WTC11 (cell line): ENCODE data around the gene RNF224. TPM values are rescaled to one million over a fixed set of nuclear protein-coding genes. Genes with fewer than 3 reads are reported as not detected.

Experiments
- ATAC-seq: fragments of 200-7000 bp; cut with Tn5 transposase; 2 replicates; pipeline ENCODE4 v1.10.0; 2021; ENCODE audit warnings: mild to moderate bottlenecking, moderate library complexity
- CTCF ChIA-PET: fragments of 300-600 bp; sonication (Branson Sonifier 250); formaldehyde crosslinking; loops from one replicate; lab custom pipeline; 2021; ENCODE audit warnings: antibody characterized with exemption; lab: Charles Lee
- POLR2A ChIA-PET: fragments of 350-600 bp; sonication (Branson Sonifier 250); formaldehyde crosslinking; loops from one replicate; lab custom pipeline; 2021; ENCODE audit warnings: antibody characterized with exemption; lab: Charles Lee
- DNase-seq: peaks from one replicate; pipeline ENCODE4 v3.0.0; 2021; ENCODE audit warnings: low spot score
- H3K27ac Mint-ChIP-seq: 2 replicates; pipeline ENCODE4 v1.8.0; 2021; ENCODE audit warnings: mixed read lengths
- H3K27me3 Mint-ChIP-seq: 2 replicates; pipeline ENCODE4 v1.8.0; 2021; ENCODE audit warnings: low read depth, mild to moderate bottlenecking, moderate library complexity, mixed read lengths
- H3K36me3 Mint-ChIP-seq: 2 replicates; pipeline ENCODE4 v1.8.0; 2021; ENCODE audit warnings: mixed read lengths
- H3K4me1 Mint-ChIP-seq: 2 replicates; pipeline ENCODE4 v1.8.0; 2022; ENCODE audit warnings: mixed read lengths
- H3K4me3 Mint-ChIP-seq: 2 replicates; pipeline ENCODE4 v1.8.0; 2021; ENCODE audit warnings: mild to moderate bottlenecking, moderate library complexity, mixed read lengths
- H3K9me3 Mint-ChIP-seq: 2 replicates; pipeline ENCODE4 v1.8.0; 2021; ENCODE audit warnings: mixed read lengths
- ATF1 ChIP-seq: sonication (generic); formaldehyde crosslinking; IDR thresholded peaks from 2 replicates; pipeline ENCODE4 v1.8.1; 2023; ENCODE audit warnings: mild to moderate bottlenecking, moderate library complexity, missing genetic modification reagents
- CBFB ChIP-seq: sonication (generic); formaldehyde crosslinking; IDR thresholded peaks from 2 replicates; pipeline ENCODE4 v1.8.1; 2022; ENCODE audit warnings: mild to moderate bottlenecking, low read depth, missing genetic modification reagents
- CREB1 ChIP-seq: sonication (generic); formaldehyde crosslinking; IDR thresholded peaks from 2 replicates; pipeline ENCODE4 v1.8.0; 2023; ENCODE audit warnings: mild to moderate bottlenecking, missing genetic modification reagents
- ETV6 ChIP-seq: sonication (generic); formaldehyde crosslinking; IDR thresholded peaks from 2 replicates; pipeline ENCODE4 v1.8.1; 2022; ENCODE audit warnings: mild to moderate bottlenecking, missing genetic modification reagents
- FOXJ3 ChIP-seq: sonication (generic); formaldehyde crosslinking; IDR thresholded peaks from 2 replicates; pipeline ENCODE4 v1.9.0; 2021; ENCODE audit warnings: missing genetic modification reagents, mild to moderate bottlenecking, borderline replicate concordance
- FOXP1 ChIP-seq: sonication (generic); formaldehyde crosslinking; IDR thresholded peaks from 2 replicates; pipeline ENCODE4 v1.8.0; 2022; ENCODE audit warnings: missing genetic modification reagents, mild to moderate bottlenecking, moderate library complexity, borderline replicate concordance
- MXD4 ChIP-seq: fragments of 250-450 bp; sonication (Bioruptor Pico); IDR thresholded peaks from 2 replicates; pipeline ENCODE4 v1.8.0; 2021; ENCODE audit warnings: mild to moderate bottlenecking, moderate library complexity, borderline replicate concordance
- NR1H2 ChIP-seq: sonication (generic); formaldehyde crosslinking; IDR thresholded peaks from 2 replicates; pipeline ENCODE4 v1.9.0; 2021; ENCODE audit warnings: mild to moderate bottlenecking, moderate library complexity, missing genetic modification reagents
- RELA ChIP-seq: sonication (generic); formaldehyde crosslinking; IDR thresholded peaks from 2 replicates; pipeline ENCODE4 v1.8.1; 2022; ENCODE audit warnings: missing genetic modification reagents, mild to moderate bottlenecking, borderline replicate concordance
- SP1 ChIP-seq: sonication (generic); formaldehyde crosslinking; conservative IDR thresholded peaks from 2 replicates; pipeline ENCODE4 v1.8.1; 2022; ENCODE audit warnings: missing genetic modification reagents
- ZNF121 ChIP-seq: sonication (generic); formaldehyde crosslinking; IDR thresholded peaks from 2 replicates; pipeline ENCODE4 v1.8.0; 2023; ENCODE audit warnings: missing genetic modification reagents
- ZNF232 ChIP-seq: sonication (generic); formaldehyde crosslinking; IDR thresholded peaks from 2 replicates; pipeline ENCODE4 v1.8.0; 2022; ENCODE audit warnings: mild to moderate bottlenecking, missing genetic modification reagents
- total RNA-seq: library from RNA; stranded (reverse); gene quantifications from 3 replicates; pipeline ENCODE4 v1.2.3, GENCODE V29; 2021
- TF ChIP-seq, protein P1 (sequence below): fragments of 250-450 bp; sonication (Bioruptor Pico); conservative IDR thresholded peaks from 2 replicates; pipeline ENCODE4 v1.9.0; 2021; ENCODE audit warnings: mild to moderate bottlenecking
- TF ChIP-seq, protein P2 (sequence below): fragments of 250-450 bp; sonication (Bioruptor Pico); IDR thresholded peaks from 2 replicates; pipeline ENCODE4 v1.9.0; 2021; ENCODE audit warnings: moderate library complexity, mild to moderate bottlenecking, inconsistent platforms, borderline replicate concordance
- TF ChIP-seq, protein P3 (sequence below): sonication (generic); formaldehyde crosslinking; conservative IDR thresholded peaks from 2 replicates; pipeline ENCODE4 v1.8.1; 2023; ENCODE audit warnings: mild to moderate bottlenecking, low read depth, missing genetic modification reagents, moderate library complexity
- TF ChIP-seq, protein P4 (sequence below): sonication (generic); formaldehyde crosslinking; IDR thresholded peaks from 2 replicates; pipeline ENCODE4 v1.8.1; 2023; ENCODE audit warnings: mild to moderate bottlenecking, missing genetic modification reagents, borderline replicate concordance
- TF ChIP-seq, protein P5 (sequence below): fragments of 250-450 bp; sonication (Bioruptor Pico); IDR thresholded peaks from 2 replicates; pipeline ENCODE4 v2.1.2; 2022; ENCODE audit warnings: mild to moderate bottlenecking, moderate library complexity
- TF ChIP-seq, protein P6 (sequence below): sonication (generic); formaldehyde crosslinking; IDR thresholded peaks from 2 replicates; pipeline ENCODE4 v1.8.0; 2022; ENCODE audit warnings: missing genetic modification reagents

Gene RNF224
- total RNA-seq, 1 experiment from 2014 or later: 0.59 TPM

DNA sequence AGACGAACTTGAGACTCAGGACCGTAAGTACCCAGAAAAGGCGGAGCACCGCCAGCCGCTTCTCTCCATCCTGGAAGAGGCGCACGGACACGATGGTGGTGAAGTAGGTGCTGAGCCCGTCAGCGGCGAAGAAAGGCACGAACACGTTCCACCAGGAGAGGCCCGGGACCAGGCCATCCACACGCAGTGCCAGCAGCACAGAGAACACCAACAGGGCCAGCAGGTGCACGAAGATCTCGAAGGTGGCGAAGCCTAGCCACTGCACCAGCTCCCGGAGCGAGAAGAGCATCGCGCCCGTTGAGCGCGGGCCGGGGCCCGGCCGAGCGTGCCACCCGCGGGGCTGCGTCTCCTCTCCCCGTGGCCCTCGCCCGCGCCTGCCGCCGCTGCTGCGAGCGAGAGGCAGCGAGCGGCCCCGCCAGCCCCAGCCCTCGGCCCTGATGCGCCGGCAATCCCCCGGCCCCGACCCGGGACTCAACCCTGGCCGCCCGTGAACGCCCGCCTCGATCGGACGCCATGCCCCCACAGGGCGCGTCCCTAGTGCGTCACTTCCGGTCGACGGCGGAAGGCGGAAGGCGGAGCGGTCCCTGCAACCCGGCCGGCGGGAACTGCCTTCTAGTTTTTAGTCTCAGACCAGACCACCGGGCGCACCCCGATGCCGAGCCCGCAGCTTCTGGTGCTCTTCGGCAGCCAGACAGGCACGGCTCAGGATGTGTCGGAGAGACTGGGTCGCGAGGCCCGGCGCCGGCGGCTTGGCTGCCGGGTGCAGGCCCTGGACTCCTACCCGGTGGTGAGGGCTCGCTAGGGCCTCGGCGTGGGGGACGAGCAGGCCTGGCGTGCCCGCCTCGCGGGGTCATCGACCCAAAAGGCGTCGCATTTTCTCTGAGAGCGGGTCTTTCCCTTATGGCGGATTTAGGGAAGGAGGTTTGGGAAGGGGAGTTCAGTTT, 21.9 kb upstream of the RNF224 start, which contains the start of the genes NDOR1 and TMEM203 (continued):
- TF ChIP-seq MXD4 (CRISPR knock-in tag) (no peak), NR1H2 (no peak), CREB1 (CRISPR knock-in tag) (no peak; the same call in 1 of the 2 replicates), ATF1 (CRISPR knock-in tag) (peak; percentile 75; the same call in 1 of the 2 replicates), SP1 (peak; percentile 95), FOXP1 (CRISPR knock-in tag) (peak; percentile 79), ZNF232 (CRISPR knock-in tag) (no peak), ETV6 (CRISPR knock-in tag) (no peak), FOXJ3 (CRISPR knock-in tag) (no peak), RELA (no peak), ZNF121 (CRISPR knock-in tag) (no peak)
- TF ChIP-seq, protein P1, sequence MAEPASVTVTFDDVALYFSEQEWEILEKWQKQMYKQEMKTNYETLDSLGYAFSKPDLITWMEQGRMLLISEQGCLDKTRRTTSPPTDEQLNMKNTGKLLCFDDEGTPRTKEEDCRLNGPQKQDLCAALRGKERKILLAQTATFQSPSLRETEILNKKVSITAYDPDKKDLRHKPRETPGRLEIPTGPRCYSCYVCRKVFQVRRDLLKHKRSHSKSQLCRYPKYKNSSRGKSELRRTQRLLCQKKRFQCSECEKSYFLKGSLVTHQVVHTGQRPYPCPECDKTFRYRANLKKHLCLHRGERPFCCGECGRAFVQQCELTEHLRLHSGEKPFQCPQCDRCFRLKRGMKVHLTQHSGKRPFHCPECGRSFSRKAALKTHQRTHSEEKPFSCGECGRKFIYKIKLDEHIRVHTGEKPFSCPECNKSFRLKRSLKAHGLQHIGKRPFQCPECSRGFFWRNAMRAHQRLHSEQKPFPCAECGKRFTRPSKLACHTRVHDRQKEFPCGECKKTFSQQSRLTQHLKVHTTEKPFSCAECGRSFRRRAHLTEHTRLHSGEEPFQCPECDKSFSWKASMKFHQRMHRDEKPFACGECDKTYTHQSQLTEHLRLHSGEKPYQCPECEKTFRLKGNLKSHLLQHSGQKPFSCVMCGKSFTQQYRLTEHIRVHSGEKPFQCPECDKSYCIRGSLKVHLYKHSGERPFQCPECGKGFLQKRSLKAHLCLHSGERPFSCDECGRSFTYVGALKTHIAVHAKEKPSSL: no peak
- TF ChIP-seq, protein P2, sequence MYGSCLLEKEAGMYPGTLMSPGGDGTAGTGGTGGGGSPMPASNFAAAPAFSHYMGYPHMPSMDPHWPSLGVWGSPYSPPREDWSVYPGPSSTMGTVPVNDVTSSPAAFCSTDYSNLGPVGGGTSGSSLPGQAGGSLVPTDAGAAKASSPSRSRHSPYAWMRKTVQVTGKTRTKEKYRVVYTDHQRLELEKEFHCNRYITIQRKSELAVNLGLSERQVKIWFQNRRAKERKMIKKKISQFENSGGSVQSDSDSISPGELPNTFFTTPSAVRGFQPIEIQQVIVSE: no peak
- TF ChIP-seq, protein P3, sequence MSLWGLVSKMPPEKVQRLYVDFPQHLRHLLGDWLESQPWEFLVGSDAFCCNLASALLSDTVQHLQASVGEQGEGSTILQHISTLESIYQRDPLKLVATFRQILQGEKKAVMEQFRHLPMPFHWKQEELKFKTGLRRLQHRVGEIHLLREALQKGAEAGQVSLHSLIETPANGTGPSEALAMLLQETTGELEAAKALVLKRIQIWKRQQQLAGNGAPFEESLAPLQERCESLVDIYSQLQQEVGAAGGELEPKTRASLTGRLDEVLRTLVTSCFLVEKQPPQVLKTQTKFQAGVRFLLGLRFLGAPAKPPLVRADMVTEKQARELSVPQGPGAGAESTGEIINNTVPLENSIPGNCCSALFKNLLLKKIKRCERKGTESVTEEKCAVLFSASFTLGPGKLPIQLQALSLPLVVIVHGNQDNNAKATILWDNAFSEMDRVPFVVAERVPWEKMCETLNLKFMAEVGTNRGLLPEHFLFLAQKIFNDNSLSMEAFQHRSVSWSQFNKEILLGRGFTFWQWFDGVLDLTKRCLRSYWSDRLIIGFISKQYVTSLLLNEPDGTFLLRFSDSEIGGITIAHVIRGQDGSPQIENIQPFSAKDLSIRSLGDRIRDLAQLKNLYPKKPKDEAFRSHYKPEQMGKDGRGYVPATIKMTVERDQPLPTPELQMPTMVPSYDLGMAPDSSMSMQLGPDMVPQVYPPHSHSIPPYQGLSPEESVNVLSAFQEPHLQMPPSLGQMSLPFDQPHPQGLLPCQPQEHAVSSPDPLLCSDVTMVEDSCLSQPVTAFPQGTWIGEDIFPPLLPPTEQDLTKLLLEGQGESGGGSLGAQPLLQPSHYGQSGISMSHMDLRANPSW: no peak
- TF ChIP-seq, protein P4, sequence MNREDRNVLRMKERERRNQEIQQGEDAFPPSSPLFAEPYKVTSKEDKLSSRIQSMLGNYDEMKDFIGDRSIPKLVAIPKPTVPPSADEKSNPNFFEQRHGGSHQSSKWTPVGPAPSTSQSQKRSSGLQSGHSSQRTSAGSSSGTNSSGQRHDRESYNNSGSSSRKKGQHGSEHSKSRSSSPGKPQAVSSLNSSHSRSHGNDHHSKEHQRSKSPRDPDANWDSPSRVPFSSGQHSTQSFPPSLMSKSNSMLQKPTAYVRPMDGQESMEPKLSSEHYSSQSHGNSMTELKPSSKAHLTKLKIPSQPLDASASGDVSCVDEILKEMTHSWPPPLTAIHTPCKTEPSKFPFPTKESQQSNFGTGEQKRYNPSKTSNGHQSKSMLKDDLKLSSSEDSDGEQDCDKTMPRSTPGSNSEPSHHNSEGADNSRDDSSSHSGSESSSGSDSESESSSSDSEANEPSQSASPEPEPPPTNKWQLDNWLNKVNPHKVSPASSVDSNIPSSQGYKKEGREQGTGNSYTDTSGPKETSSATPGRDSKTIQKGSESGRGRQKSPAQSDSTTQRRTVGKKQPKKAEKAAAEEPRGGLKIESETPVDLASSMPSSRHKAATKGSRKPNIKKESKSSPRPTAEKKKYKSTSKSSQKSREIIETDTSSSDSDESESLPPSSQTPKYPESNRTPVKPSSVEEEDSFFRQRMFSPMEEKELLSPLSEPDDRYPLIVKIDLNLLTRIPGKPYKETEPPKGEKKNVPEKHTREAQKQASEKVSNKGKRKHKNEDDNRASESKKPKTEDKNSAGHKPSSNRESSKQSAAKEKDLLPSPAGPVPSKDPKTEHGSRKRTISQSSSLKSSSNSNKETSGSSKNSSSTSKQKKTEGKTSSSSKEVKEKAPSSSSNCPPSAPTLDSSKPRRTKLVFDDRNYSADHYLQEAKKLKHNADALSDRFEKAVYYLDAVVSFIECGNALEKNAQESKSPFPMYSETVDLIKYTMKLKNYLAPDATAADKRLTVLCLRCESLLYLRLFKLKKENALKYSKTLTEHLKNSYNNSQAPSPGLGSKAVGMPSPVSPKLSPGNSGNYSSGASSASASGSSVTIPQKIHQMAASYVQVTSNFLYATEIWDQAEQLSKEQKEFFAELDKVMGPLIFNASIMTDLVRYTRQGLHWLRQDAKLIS: no peak

DNA sequence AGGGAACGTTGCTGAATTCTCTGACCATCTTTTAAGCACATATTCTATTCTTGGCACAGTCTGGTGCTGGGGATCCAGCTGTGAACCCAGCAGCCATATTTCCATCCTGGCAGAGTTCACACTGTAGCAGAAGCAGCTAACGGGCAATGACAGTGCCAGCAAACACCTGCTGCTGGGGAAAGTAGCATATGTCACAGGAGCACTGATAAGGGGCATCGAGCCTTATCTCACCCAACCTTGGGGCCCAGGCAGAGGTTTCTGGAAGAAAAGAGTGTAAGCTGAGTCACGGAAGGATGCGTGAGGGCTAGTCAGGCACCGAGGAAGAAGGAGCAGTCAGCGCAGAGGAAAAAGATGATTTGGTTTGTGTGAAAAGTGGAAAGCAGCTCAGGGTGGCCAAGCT, 20.7 kb upstream of the RNF224 start:
- Mint-ChIP-seq H3K4me3 (peak overlapping the region; percentile 97), H3K4me1 (peaks cover 27% of the 10 kb centered on the region), H3K9me3 (no peaks in the 10 kb centered on the region), H3K27me3 (no peaks in the 10 kb centered on the region), H3K27ac (peak overlapping the region; percentile 66), H3K36me3 (peaks cover 24% of the 10 kb centered on the region)
- ATAC-seq (no peak), DNase-seq (no peak)
- CTCF ChIA-PET: interaction anchor here (1.2 kb wide), 1 partner anchor 21 kb away, joined by 4 read pairs; the partner anchor contains the start of gene RNF224
- POLR2A ChIA-PET: no interaction called here
- no peak for TF ChIP-seq CBFB (CRISPR knock-in tag)
- TF ChIP-seq, protein P5, sequence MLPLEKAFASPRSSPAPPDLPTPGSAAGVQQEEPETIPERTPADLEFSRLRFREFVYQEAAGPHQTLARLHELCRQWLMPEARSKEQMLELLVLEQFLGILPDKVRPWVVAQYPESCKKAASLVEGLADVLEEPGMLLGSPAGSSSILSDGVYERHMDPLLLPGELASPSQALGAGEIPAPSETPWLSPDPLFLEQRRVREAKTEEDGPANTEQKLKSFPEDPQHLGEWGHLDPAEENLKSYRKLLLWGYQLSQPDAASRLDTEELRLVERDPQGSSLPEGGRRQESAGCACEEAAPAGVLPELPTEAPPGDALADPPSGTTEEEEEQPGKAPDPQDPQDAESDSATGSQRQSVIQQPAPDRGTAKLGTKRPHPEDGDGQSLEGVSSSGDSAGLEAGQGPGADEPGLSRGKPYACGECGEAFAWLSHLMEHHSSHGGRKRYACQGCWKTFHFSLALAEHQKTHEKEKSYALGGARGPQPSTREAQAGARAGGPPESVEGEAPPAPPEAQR (CRISPR knock-in tag): no peak
- TF ChIP-seq, protein P6, sequence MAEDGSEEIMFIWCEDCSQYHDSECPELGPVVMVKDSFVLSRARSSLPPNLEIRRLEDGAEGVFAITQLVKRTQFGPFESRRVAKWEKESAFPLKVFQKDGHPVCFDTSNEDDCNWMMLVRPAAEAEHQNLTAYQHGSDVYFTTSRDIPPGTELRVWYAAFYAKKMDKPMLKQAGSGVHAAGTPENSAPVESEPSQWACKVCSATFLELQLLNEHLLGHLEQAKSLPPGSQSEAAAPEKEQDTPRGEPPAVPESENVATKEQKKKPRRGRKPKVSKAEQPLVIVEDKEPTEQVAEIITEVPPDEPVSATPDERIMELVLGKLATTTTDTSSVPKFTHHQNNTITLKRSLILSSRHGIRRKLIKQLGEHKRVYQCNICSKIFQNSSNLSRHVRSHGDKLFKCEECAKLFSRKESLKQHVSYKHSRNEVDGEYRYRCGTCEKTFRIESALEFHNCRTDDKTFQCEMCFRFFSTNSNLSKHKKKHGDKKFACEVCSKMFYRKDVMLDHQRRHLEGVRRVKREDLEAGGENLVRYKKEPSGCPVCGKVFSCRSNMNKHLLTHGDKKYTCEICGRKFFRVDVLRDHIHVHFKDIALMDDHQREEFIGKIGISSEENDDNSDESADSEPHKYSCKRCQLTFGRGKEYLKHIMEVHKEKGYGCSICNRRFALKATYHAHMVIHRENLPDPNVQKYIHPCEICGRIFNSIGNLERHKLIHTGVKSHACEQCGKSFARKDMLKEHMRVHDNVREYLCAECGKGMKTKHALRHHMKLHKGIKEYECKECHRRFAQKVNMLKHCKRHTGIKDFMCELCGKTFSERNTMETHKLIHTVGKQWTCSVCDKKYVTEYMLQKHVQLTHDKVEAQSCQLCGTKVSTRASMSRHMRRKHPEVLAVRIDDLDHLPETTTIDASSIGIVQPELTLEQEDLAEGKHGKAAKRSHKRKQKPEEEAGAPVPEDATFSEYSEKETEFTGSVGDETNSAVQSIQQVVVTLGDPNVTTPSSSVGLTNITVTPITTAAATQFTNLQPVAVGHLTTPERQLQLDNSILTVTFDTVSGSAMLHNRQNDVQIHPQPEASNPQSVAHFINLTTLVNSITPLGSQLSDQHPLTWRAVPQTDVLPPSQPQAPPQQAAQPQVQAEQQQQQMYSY (CRISPR knock-in tag): no peak
